K562 (cell line): ENCODE results near the gene SND1.

Experiments
- ARNT ChIP-seq, 2 experiments: fragments of 450-650 bp; IDR thresholded peaks; 2 replicates each; pipeline ENCODE4 v1.6.1; 2016; ENCODE audit warnings: mild to moderate bottlenecking in 1 of 2
- CTCF ChIP-seq, 3 experiments: IDR thresholded peaks in 2 of 3; conservative IDR thresholded peaks in 1 of 3; 2 replicates each; pipeline ENCODE4 v1.5.1; 2011 to 2012; ENCODE audit warnings: low read length in 3 of 3, mild to moderate bottlenecking in 3 of 3, control low read depth in 2 of 3, improper control_type of control experiment in 1 of 3, inconsistent platforms in 1 of 3, low read depth in 1 of 3, mixed read lengths in 1 of 3, moderate library complexity in 1 of 3; ENCODE audit not compliant: insufficient read depth in 2 of 3
- ETV1 ChIP-seq: fragments of 450-650 bp; conservative IDR thresholded peaks from 2 replicates; pipeline ENCODE4 v1.6.1; 2016; ENCODE audit warnings: missing genetic modification characterization, control low read depth, low read depth, missing compliant biosample characterization
- FOXP1 ChIP-seq: sonication (generic); formaldehyde crosslinking; IDR thresholded peaks from 2 replicates; pipeline ENCODE4 v1.8.0; 2022; ENCODE audit warnings: mild to moderate bottlenecking, missing genetic modification reagents
- HDAC6 ChIP-seq: IDR thresholded peaks from 2 replicates; pipeline ENCODE4 v1.6.1; 2012; ENCODE audit warnings: low read depth, mild to moderate bottlenecking, control low read depth, inconsistent platforms, low read length, moderate library complexity
- KAT7 ChIP-seq: sonication (generic); formaldehyde crosslinking; IDR thresholded peaks from 2 replicates; pipeline ENCODE4 v1.8.0; 2022; ENCODE audit warnings: missing genetic modification reagents, mild to moderate bottlenecking, borderline replicate concordance
- MAX ChIP-seq: sonication (generic); formaldehyde crosslinking; IDR thresholded peaks from 2 replicates; pipeline ENCODE4 v1.9.0; 2022; ENCODE audit warnings: mild to moderate bottlenecking, missing genetic modification reagents
- MEF2A ChIP-seq: IDR thresholded peaks from 2 replicates; pipeline ENCODE4 v1.6.1; 2011; ENCODE audit warnings: low read depth, mild to moderate bottlenecking, low read length, moderate library complexity; ENCODE audit not compliant: control insufficient read depth
- POLR2A ChIP-seq: fragments of 450-650 bp; conservative IDR thresholded peaks from 2 replicates; pipeline ENCODE4 v1.6.1; 2016
- RAD21 ChIP-seq, 2 experiments: fragments of 250-450 bp in 1 of 2; fragments of 450-650 bp in 1 of 2; sonication (Bioruptor Pico) in 1 of 2; formaldehyde crosslinking in 1 of 2; IDR thresholded peaks in 1 of 2; conservative IDR thresholded peaks in 1 of 2; 2 replicates each; pipeline versions ENCODE4 v1.4.0 to v1.8.0; 2020 to 2022; ENCODE audit warnings: mild to moderate bottlenecking in 2 of 2, moderate library complexity in 1 of 2
- SAFB2 ChIP-seq: fragments of 200-400 bp; formaldehyde crosslinking; IDR thresholded peaks from 2 replicates; pipeline ENCODE4 v1.6.1; 2018; ENCODE audit warnings: borderline replicate concordance, low read length, low read depth, moderate library complexity; ENCODE audit not compliant: severe bottlenecking
- SRF ChIP-seq, 2 experiments: fragments of 250-450, 450-650 bp in 1 of 2; sonication (Bioruptor Pico) in 1 of 2; sonication (generic) in 1 of 2; formaldehyde crosslinking; IDR thresholded peaks; 2 replicates each; pipeline versions ENCODE4 v1.5.0 to v1.5.1; 2020 to 2022; ENCODE audit warnings: mild to moderate bottlenecking in 1 of 2, missing genetic modification reagents in 1 of 2
- TCF7 ChIP-seq: sonication (generic); IDR thresholded peaks from 2 replicates; pipeline ENCODE4 v1.6.1; 2016; ENCODE audit warnings: antibody characterized with exemption, borderline replicate concordance
- ZNF3 ChIP-seq: fragments of 250-450 bp; sonication (Bioruptor Pico); IDR thresholded peaks from 2 replicates; pipeline ENCODE4 v1.5.0; 2021; ENCODE audit warnings: mild to moderate bottlenecking, moderate library complexity

GRCh38 chr7:127858091-127858914 lies 206.3 kb downstream of the SND1 start:
- TF ChIP-seq POLR2A (no peak), ARNT (IDR thresholded peaks at IDR 0.05) (no peak), SRF (CRISPR knock-in tag; IDR thresholded peaks at IDR 0.05) (no peak), HDAC6 (no peak), TCF7 (no peak), KAT7 (CRISPR knock-in tag) (no peak), CTCF (IDR thresholded peaks at IDR 0.05 in 2 of 3, conservative IDR thresholded peaks at IDR 0.05 in 1 of 3; ENCODE audit: insufficient read depth in 2 of 3, low read depth in 1 of 3, low read length in 3 of 3) (no peak), ETV1 (tag) (no peak), ZNF3 (CRISPR knock-in tag) (no peak), RAD21 (CRISPR knock-in tag; conservative IDR thresholded peaks at IDR 0.05 in 1 of 2, IDR thresholded peaks at IDR 0.05 in 1 of 2) (no peak), SAFB2 (no peak), MAX (CRISPR knock-in tag) (no peak), MEF2A (no peak), FOXP1 (no peak)
